MM.1S (cell line): Measurements from ENCODE around the gene GFOD1.

Experiments
- DNase-seq: peaks from one replicate; pipeline ENCODE4 v3.0.0-alpha.2; 2015
- H2AFZ ChIP-seq: fragments of 300-600 bp; sonication (generic); 2 replicates; pipeline ENCODE4 v1.6.0; 2016; ENCODE audit warnings: antibody characterized with exemption, low read length
- H3F3A ChIP-seq: fragments of 300-600 bp; sonication (generic); 2 replicates; pipeline ENCODE4 v1.6.1; 2016; ENCODE audit warnings: mild to moderate bottlenecking, antibody characterized with exemption, low read length, moderate library complexity, mixed read lengths; ENCODE audit not compliant: insufficient read depth
- H3K27ac ChIP-seq: fragments of 300-600 bp; sonication (generic); 2 replicates; pipeline ENCODE4 v1.5.1; 2016; ENCODE audit warnings: mild to moderate bottlenecking, low read length
- H3K27me3 ChIP-seq: fragments of 300-600 bp; sonication (generic); replicated peaks from 2 replicates; pipeline ENCODE4 v1.6.0; 2016; ENCODE audit warnings: low read length; ENCODE audit not compliant: insufficient read depth
- H3K36me3 ChIP-seq: fragments of 300-600 bp; sonication (generic); replicated peaks from 2 replicates; pipeline ENCODE4 v1.6.1; 2016; ENCODE audit warnings: mild to moderate bottlenecking, low read length, mixed read lengths; ENCODE audit not compliant: insufficient read depth
- H3K4me1 ChIP-seq: fragments of 300-600 bp; sonication (generic); 2 replicates; pipeline ENCODE4 v1.6.1; 2016; ENCODE audit warnings: low read length, mixed read lengths
- H3K4me2 ChIP-seq: fragments of 300-600 bp; sonication (generic); 2 replicates; pipeline ENCODE4 v1.6.0; 2016; ENCODE audit warnings: low read depth, low read length
- H3K4me3 ChIP-seq: fragments of 300-600 bp; sonication (generic); 2 replicates; pipeline ENCODE4 v1.5.1; 2016; ENCODE audit warnings: low read length, mixed read lengths
- H3K79me2 ChIP-seq: fragments of 300-600 bp; sonication (generic); 2 replicates; pipeline ENCODE4 v1.6.1; 2016; ENCODE audit warnings: mixed run types, low read length, mixed read lengths
- H3K9ac ChIP-seq: fragments of 300-600 bp; sonication (generic); 2 replicates; pipeline ENCODE4 v1.6.1; 2016; ENCODE audit warnings: low read length, mixed read lengths
- H3K9me2 ChIP-seq: fragments of 300-600 bp; sonication (generic); replicated peaks from 2 replicates; pipeline ENCODE4 v1.6.1; 2016; ENCODE audit warnings: mild to moderate bottlenecking, low read length, mixed read lengths; ENCODE audit not compliant: insufficient read depth
- H3K9me3 ChIP-seq: fragments of 300-600 bp; sonication (generic); replicated peaks from 2 replicates; pipeline ENCODE4 v1.6.1; 2016; ENCODE audit warnings: mild to moderate bottlenecking, low read length, mixed read lengths; ENCODE audit not compliant: insufficient read depth
- H4K20me1 ChIP-seq: fragments of 300-600 bp; sonication (generic); 2 replicates; pipeline ENCODE4 v1.6.1; 2016; ENCODE audit warnings: mild to moderate bottlenecking, low read length, moderate library complexity, mixed read lengths; ENCODE audit not compliant: insufficient read depth
- EZH2 ChIP-seq: fragments of 300-600 bp; sonication (generic); optimal IDR thresholded peaks from 2 replicates; pipeline ENCODE3; 2017; ENCODE audit warnings: low read depth, mild to moderate bottlenecking, antibody characterized with exemption, low read length, mixed read lengths
- EZH2phosphoT487 ChIP-seq: fragments of 300-600 bp; sonication (generic); IDR thresholded peaks from 2 replicates; pipeline ENCODE4 v1.6.1; 2018; ENCODE audit warnings: antibody characterized with exemption, low read length
- TF ChIP-seq, protein P1 (sequence below): fragments of 300-600 bp; sonication (generic); IDR thresholded peaks from 2 replicates; pipeline ENCODE4 v1.5.1; 2016; ENCODE audit warnings: antibody characterized with exemption, low read length, mixed read lengths

The GFOD1 gene

GRCh38 chr6:13453153-13453552 lies 34.2 kb downstream of the GFOD1 start:
- H3K36me3 ChIP-seq = no peaks in the 10 kb centered on the region
- TF ChIP-seq EZH2phosphoT487 = no peak
- TF ChIP-seq EZH2 = no peak
- TF ChIP-seq, protein P1, sequence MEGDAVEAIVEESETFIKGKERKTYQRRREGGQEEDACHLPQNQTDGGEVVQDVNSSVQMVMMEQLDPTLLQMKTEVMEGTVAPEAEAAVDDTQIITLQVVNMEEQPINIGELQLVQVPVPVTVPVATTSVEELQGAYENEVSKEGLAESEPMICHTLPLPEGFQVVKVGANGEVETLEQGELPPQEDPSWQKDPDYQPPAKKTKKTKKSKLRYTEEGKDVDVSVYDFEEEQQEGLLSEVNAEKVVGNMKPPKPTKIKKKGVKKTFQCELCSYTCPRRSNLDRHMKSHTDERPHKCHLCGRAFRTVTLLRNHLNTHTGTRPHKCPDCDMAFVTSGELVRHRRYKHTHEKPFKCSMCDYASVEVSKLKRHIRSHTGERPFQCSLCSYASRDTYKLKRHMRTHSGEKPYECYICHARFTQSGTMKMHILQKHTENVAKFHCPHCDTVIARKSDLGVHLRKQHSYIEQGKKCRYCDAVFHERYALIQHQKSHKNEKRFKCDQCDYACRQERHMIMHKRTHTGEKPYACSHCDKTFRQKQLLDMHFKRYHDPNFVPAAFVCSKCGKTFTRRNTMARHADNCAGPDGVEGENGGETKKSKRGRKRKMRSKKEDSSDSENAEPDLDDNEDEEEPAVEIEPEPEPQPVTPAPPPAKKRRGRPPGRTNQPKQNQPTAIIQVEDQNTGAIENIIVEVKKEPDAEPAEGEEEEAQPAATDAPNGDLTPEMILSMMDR = no peak
- no peak overlapping the region for H2AFZ ChIP-seq
- no peaks in the 10 kb centered on the region for H3K9me3 ChIP-seq
- H3K4me3 ChIP-seq = no peak overlapping the region
- H3K4me1 ChIP-seq = peaks cover 11% of the 10 kb centered on the region
- no peak overlapping the region for H3K9ac ChIP-seq
- no peaks in the 10 kb centered on the region for H3K27me3 ChIP-seq
- no peaks in the 10 kb centered on the region for H4K20me1 ChIP-seq
- H3K79me2 ChIP-seq = no peaks in the 10 kb centered on the region
- no peak for DNase-seq
- H3K27ac ChIP-seq = no peak overlapping the region
- no peaks in the 10 kb centered on the region for H3K9me2 ChIP-seq
- no peak overlapping the region for H3K4me2 ChIP-seq
- H3F3A ChIP-seq = no peaks in the 10 kb centered on the region

DNA sequence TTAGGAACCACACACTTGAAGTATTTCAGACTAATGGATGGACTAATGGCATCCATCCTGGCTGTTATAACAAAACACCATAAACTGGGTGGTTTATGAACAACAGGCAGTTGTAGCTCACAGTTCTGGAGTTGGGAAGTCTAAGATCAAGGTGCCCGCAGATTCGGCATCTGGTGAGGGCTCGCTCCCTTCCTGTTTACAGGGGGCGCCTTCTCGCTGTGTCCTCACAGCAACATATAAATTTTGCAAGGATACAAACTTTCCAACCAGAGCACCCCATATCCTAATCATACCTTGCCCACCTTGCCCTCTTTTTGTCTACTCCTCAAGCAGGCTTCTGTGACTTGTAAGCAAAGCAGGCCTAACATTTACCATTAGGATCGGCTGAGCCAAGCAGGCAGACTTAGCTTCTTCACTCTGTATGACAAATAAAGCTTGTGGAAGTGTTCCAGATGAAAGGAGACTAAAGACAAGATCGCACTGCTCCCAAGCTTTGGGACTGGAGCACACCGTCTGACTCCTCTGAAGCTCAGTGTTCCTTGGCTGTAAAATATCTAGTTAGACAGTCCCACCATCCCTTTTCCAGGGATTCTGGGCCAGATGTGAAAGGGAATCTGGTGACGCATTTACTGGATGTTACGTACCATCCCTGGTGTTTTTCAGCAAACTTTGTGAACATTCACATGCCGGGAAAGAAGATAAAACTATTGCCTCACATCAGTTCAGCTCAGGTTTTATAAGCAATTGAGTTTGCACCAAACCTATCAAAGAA lies 34.9 kb downstream of the GFOD1 start:
- no peaks in the 10 kb centered on the region for H3F3A ChIP-seq
- no peaks in the 10 kb centered on the region for H3K9me3 ChIP-seq
- H3K36me3 ChIP-seq = no peaks in the 10 kb centered on the region
- H3K27ac ChIP-seq = no peak overlapping the region
- no peak overlapping the region for H2AFZ ChIP-seq
- no peaks in the 10 kb centered on the region for H4K20me1 ChIP-seq
- peaks cover 12% of the 10 kb centered on the region for H3K4me1 ChIP-seq
- no peaks in the 10 kb centered on the region for H3K79me2 ChIP-seq
- H3K9me2 ChIP-seq = no peaks in the 10 kb centered on the region
- H3K4me3 ChIP-seq = no peak overlapping the region
- H3K9ac ChIP-seq = no peak overlapping the region
- no peak for TF ChIP-seq EZH2
- TF ChIP-seq, protein P1 = no peak
- no peak for TF ChIP-seq EZH2phosphoT487
- H3K27me3 ChIP-seq = no peaks in the 10 kb centered on the region
- no peak overlapping the region for H3K4me2 ChIP-seq
- no peak for DNase-seq

DNA sequence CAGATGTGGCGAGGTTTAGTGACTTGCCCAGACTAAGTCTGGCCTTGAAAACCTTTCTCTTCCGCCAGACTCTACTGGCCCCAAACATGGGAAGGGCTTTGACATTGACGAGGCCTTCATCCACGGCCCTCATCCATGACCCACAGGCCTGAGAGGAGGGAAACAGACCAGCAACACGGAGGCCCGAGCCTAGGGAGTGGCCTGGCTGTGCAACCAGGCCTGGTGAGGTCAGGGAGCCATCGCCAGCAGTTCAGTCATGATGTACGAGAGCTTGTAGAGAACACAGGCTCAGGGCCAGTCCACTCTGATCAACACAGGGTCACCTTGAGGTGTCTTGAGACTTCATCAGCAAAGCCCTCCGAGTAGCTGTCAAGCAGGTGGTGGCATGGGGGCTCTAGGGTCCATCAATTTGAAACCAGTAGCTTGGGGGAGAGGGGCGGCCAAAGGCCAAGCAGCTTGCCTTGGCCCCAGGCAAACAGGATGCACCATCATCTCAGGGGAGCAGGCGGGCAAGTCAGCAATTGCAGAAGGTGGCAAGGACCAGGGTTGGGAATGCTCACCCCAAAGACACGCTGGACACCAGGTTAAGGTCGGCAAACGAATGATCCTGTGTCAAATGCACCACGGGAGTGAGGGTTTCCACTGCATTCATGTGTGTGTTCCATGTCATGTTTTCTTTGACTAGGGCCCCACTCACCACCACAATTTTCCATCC lies 36.1 kb downstream of the GFOD1 start:
- no peak for TF ChIP-seq EZH2phosphoT487
- TF ChIP-seq, protein P1 = no peak
- no peak for TF ChIP-seq EZH2
- peaks cover 6% of the 10 kb centered on the region; the same call in 1 of the 2 replicates for H3K4me1 ChIP-seq
- no peak overlapping the region for H3K4me2 ChIP-seq
- H3K27ac ChIP-seq = no peak overlapping the region
- no peaks in the 10 kb centered on the region for H3K9me3 ChIP-seq
- no peak overlapping the region for H3K4me3 ChIP-seq
- H3K79me2 ChIP-seq = no peaks in the 10 kb centered on the region
- no peaks in the 10 kb centered on the region for H3F3A ChIP-seq
- H3K27me3 ChIP-seq = no peaks in the 10 kb centered on the region
- no peak overlapping the region for H2AFZ ChIP-seq
- no peak for DNase-seq
- H3K9me2 ChIP-seq = no peaks in the 10 kb centered on the region
- no peaks in the 10 kb centered on the region for H4K20me1 ChIP-seq
- H3K9ac ChIP-seq = no peak overlapping the region
- no peaks in the 10 kb centered on the region for H3K36me3 ChIP-seq
